Upper lobe of right lung (tissue), 1 donor: ENCODE results near the gene KRTAP9-9. TPM values are rescaled to one million over a fixed set of nuclear protein-coding genes. Genes with fewer than 3 reads are reported as not detected.
"Not testable (repeated sequence)": the region's sequence is repeated elsewhere in the genome, so short reads cannot be mapped to it uniquely, and the experiment has no call there.

Experiments
- ATAC-seq: fragments of 200-7000 bp; cut with Tn5 transposase; one replicate; pipeline ENCODE4 v1.9.1; 2020; ENCODE audit warnings: mild to moderate bottlenecking, moderate library complexity
- DNase-seq: peaks from one replicate; pipeline ENCODE4 v3.0.0-alpha.2; 2020
- H3K27ac ChIP-seq: fragments of 200-600 bp; one replicate; pipeline ENCODE4 v1.8.0; 2022
- H3K27me3 ChIP-seq: fragments of 200-600 bp; one replicate; pipeline ENCODE4 v1.8.0; 2022; ENCODE audit warnings: mild to moderate bottlenecking
- H3K36me3 ChIP-seq: fragments of 200-600 bp; one replicate; pipeline ENCODE4 v1.8.0; 2022
- H3K4me1 ChIP-seq: fragments of 200-600 bp; one replicate; pipeline ENCODE4 v1.8.0; 2022
- H3K4me3 ChIP-seq: fragments of 200-600 bp; one replicate; pipeline ENCODE4 v1.8.0; 2022; ENCODE audit warnings: mild to moderate bottlenecking
- H3K9me3 ChIP-seq: fragments of 200-600 bp; one replicate; pipeline ENCODE4 v1.8.0; 2022
- CTCF ChIP-seq: fragments of 200-600 bp; IDR thresholded peaks from one replicate; pipeline ENCODE4 v1.8.0; 2022; ENCODE audit warnings: antibody characterized with exemption
- intact Hi-C: fragments of 100-400 bp; cut with DNase I; formaldehyde crosslinking; loops from one replicate; pipeline ENCODE4 v1.11.0; 2022
- total RNA-seq: library from RNA; stranded (reverse); fragmentation: NEBNext Ultra II Directional; extraction: Animal tissue kit (Norgen Biotek cat#: 25700); gene quantifications from one replicate; pipeline ENCODE4 v1.2.1, GENCODE V29; 2021
- donor health status: DM: no; HTN: yes; CAD: no; lungs with severe emphysema.

Gene KRTAP9-9
- total RNA-seq, 1 donor from 2014 or later = not detected

GRCh38 chr17:41230094-41230493 is 25.1 kb upstream of the KRTAP9-9 start:
- Histone ChIP-seq H3K4me3 (no peak overlapping the region), H3K36me3 (no peaks in the 10 kb centered on the region), H3K27me3 (peaks cover 5% of the 10 kb centered on the region), H3K27ac (no peak overlapping the region), H3K9me3 (no peaks in the 10 kb centered on the region), H3K4me1 (no peaks in the 10 kb centered on the region)
- DNase-seq (no peak), ATAC-seq (no peak)
- intact Hi-C loops = no loop called here
- no peak for TF ChIP-seq CTCF

- H3K36me3 ChIP-seq = no peaks in the 10 kb centered on the region
- no peak for DNase-seq
- no peak overlapping the region for H3K27ac ChIP-seq
- peaks cover 5% of the 10 kb centered on the region for H3K27me3 ChIP-seq
- no peak overlapping the region for H3K4me3 ChIP-seq
- no peak for TF ChIP-seq CTCF
- ATAC-seq = no peak
- H3K9me3 ChIP-seq = no peaks in the 10 kb centered on the region
- H3K4me1 ChIP-seq = no peaks in the 10 kb centered on the region
- intact Hi-C loops = no loop called here
These were observed 23.5 kb upstream of the KRTAP9-9 start for GRCh38 chr17:41231731-41232130.

DNA sequence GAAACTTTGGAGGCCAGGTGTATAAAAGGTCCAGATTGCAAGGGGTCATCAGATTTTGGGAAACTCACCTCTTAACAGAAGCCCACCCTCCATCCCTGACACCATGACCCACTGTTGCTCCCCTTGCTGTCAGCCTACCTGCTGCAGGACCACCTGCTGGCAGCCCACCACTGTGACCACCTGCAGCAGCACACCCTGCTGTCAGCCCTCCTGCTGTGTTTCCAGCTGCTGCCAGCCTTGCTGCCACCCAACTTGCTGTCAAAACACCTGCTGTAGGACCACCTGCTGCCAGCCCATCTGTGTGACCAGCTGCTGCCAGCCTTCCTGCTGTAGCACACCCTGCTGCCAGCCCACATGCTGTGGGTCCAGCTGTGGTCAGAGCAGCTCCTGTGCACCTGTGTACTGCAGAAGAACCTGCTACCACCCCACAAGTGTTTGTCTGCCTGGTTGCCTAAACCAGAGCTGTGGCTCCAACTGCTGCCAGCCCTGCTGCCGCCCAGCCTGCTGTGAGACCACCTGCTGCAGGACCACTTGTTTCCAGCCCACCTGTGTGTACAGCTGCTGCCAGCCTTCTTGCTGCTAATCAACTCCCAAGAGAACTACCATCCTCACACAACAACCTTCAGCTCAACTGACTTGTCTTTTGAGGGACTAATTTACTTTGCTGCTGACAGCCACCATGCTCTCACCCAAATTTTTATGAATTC is 22.6 kb upstream of the KRTAP9-9 start, which contains the start of gene KRTAP9-3:
KRTAP9-3 (plus strand) TSS at position 51 of the 707 bp plus-strand sequence; CDS start at position 104, 53 bp downstream.
- H3K36me3 ChIP-seq, H3K9me3 ChIP-seq, intact Hi-C loops, ATAC-seq, H3K4me1 ChIP-seq, H3K27me3 ChIP-seq, H3K4me3 ChIP-seq, DNase-seq, H3K27ac ChIP-seq: not testable (repeated sequence)

GRCh38 chr17:41237116-41237515 is 18.1 kb upstream of the KRTAP9-9 start:
- H3K9me3 ChIP-seq, H3K27me3 ChIP-seq, H3K4me3 ChIP-seq, H3K27ac ChIP-seq, ATAC-seq, intact Hi-C loops, DNase-seq, H3K36me3 ChIP-seq, H3K4me1 ChIP-seq: not testable (repeated sequence)

GRCh38 chr17:41237949-41238437 is 17.2 kb upstream of the KRTAP9-9 start, which contains the start of gene KRTAP9-8:
KRTAP9-8 (plus strand) TSS chr17:41237999; CDS start chr17:41238052, 53 bp downstream.
- not testable (repeated sequence) for DNase-seq, ATAC-seq

GRCh38 chr17:41246995-41247787 is 8.0 kb upstream of the KRTAP9-9 start:
- H3K4me3 ChIP-seq, H3K36me3 ChIP-seq, H3K4me1 ChIP-seq, H3K9me3 ChIP-seq, ATAC-seq, DNase-seq, H3K27me3 ChIP-seq, H3K27ac ChIP-seq, intact Hi-C loops: not testable (repeated sequence)

More at GRCh38 chr17:41237949-41238437, 17.2 kb upstream of the KRTAP9-9 start, which contains the start of gene KRTAP9-8:
- H3K4me3 ChIP-seq, H3K9me3 ChIP-seq, intact Hi-C loops, H3K27ac ChIP-seq, H3K27me3 ChIP-seq, H3K4me1 ChIP-seq, H3K36me3 ChIP-seq: not testable (repeated sequence)

- DNase-seq, H3K4me1 ChIP-seq, H3K4me3 ChIP-seq, ATAC-seq, H3K27me3 ChIP-seq, H3K27ac ChIP-seq, intact Hi-C loops, H3K36me3 ChIP-seq, H3K9me3 ChIP-seq: not testable (repeated sequence)
These were observed 5.4 kb upstream of the KRTAP9-9 start, which contains the start of gene KRTAP9-4 for GRCh38 chr17:41249637-41250240. KRTAP9-4 (plus strand) TSS chr17:41249687; CDS start chr17:41249721, 34 bp downstream.
